Nephron (organoid): ENCODE results near the gene ZBED4.

Source experiments
- H3K27ac Mint-ChIP-seq, 3 experiments: 2 replicates each; pipeline ENCODE4 v1.8.0; 2020; ENCODE audit warnings: mixed read lengths in 3 of 3, mild to moderate bottlenecking in 2 of 3, moderate library complexity in 1 of 3
- H3K27me3 Mint-ChIP-seq: 2 replicates; pipeline ENCODE4 v1.8.0; 2021; ENCODE audit warnings: low read depth, mild to moderate bottlenecking, moderate library complexity, mixed read lengths
- H3K36me3 Mint-ChIP-seq: 2 replicates; pipeline ENCODE4 v1.8.0; 2020; ENCODE audit warnings: low read depth, mixed read lengths
- H3K4me1 Mint-ChIP-seq: 2 replicates; pipeline ENCODE4 v1.8.0; 2020; ENCODE audit warnings: mixed read lengths
- H3K4me3 Mint-ChIP-seq, 3 experiments: 2 replicates each; pipeline ENCODE4 v1.8.0; 2020; ENCODE audit warnings: mild to moderate bottlenecking in 3 of 3, mixed read lengths in 3 of 3, moderate library complexity in 2 of 3
- H3K9me3 Mint-ChIP-seq: 2 replicates; pipeline ENCODE4 v1.8.0; 2020; ENCODE audit warnings: mixed read lengths
- CTCF ChIP-seq, 3 experiments: fragments of 200-600 bp; sonication (generic); IDR thresholded peaks; one replicate each; pipeline ENCODE4 v1.5.0; 2021; ENCODE audit warnings: antibody characterized with exemption in 3 of 3; ENCODE audit not compliant: unreplicated experiment in 3 of 3

The ZBED4 gene

GRCh38 chr22:49921508-49922278 lies 68.0 kb downstream of the ZBED4 start:
- Mint-ChIP-seq H3K27ac (no peak overlapping the region), H3K27me3 (no peaks in the 10 kb centered on the region), H3K4me3 (peak overlapping the region in 2 of 3 experiments; percentile 49 to 63), H3K9me3 (no peaks in the 10 kb centered on the region), H3K4me1 (peaks cover 11% of the 10 kb centered on the region), H3K36me3 (peaks cover 7% of the 10 kb centered on the region)
- TF ChIP-seq CTCF (IDR thresholded peaks at IDR 0.05; ENCODE audit: unreplicated experiment in 3 of 3) = no peak

- H3K4me3 Mint-ChIP-seq = peak overlapping the region in 1 of 3 experiments; percentile 63
- H3K36me3 Mint-ChIP-seq = peaks cover 7% of the 10 kb centered on the region
- no peak for TF ChIP-seq CTCF (IDR thresholded peaks at IDR 0.05; ENCODE audit: unreplicated experiment in 3 of 3)
- H3K27ac Mint-ChIP-seq = no peak overlapping the region
- H3K27me3 Mint-ChIP-seq = peaks cover 4% of the 10 kb centered on the region
- H3K4me1 Mint-ChIP-seq = peaks cover 11% of the 10 kb centered on the region
- no peaks in the 10 kb centered on the region for H3K9me3 Mint-ChIP-seq
Measured at GRCh38 chr22:49922484-49922883, 68.8 kb downstream of the ZBED4 start.

GRCh38 chr22:49922926-49923325 lies 69.3 kb downstream of the ZBED4 start:
- H3K4me3 Mint-ChIP-seq = no peak overlapping the region
- H3K9me3 Mint-ChIP-seq = no peaks in the 10 kb centered on the region
- peaks cover 11% of the 10 kb centered on the region for H3K4me1 Mint-ChIP-seq
- TF ChIP-seq CTCF (IDR thresholded peaks at IDR 0.05; ENCODE audit: unreplicated experiment in 3 of 3) = no peak
- peaks cover 7% of the 10 kb centered on the region for H3K36me3 Mint-ChIP-seq
- H3K27ac Mint-ChIP-seq = no peak overlapping the region
- peaks cover 4% of the 10 kb centered on the region for H3K27me3 Mint-ChIP-seq

- TF ChIP-seq CTCF (IDR thresholded peaks at IDR 0.05; ENCODE audit: unreplicated experiment in 3 of 3) = no peak
- no peaks in the 10 kb centered on the region for H3K9me3 Mint-ChIP-seq
- H3K4me3 Mint-ChIP-seq = peak overlapping the region in 2 of 3 experiments; percentile 21 to 60
- H3K27ac Mint-ChIP-seq = no peak overlapping the region
- peaks cover 7% of the 10 kb centered on the region for H3K36me3 Mint-ChIP-seq
- H3K4me1 Mint-ChIP-seq = peaks cover 11% of the 10 kb centered on the region
- H3K27me3 Mint-ChIP-seq = peaks cover 4% of the 10 kb centered on the region
Measured at GRCh38 chr22:49923445-49923844, 69.8 kb downstream of the ZBED4 start.

GRCh38 chr22:49924113-49924833 lies 70.6 kb downstream of the ZBED4 start:
- H3K9me3 Mint-ChIP-seq = no peaks in the 10 kb centered on the region
- H3K36me3 Mint-ChIP-seq = peaks cover 7% of the 10 kb centered on the region
- peaks cover 4% of the 10 kb centered on the region for H3K27me3 Mint-ChIP-seq
- no peak for TF ChIP-seq CTCF (IDR thresholded peaks at IDR 0.05; ENCODE audit: unreplicated experiment in 3 of 3)
- peaks cover 11% of the 10 kb centered on the region for H3K4me1 Mint-ChIP-seq
- H3K27ac Mint-ChIP-seq = no peak overlapping the region
- no peak overlapping the region for H3K4me3 Mint-ChIP-seq
